Measurements from ENCODE around the gene CLDN3.
"Not testable (repeated sequence)": the region's sequence is repeated elsewhere in the genome, so short reads cannot be mapped to it uniquely, and the experiment has no call there.

GRCh38 chr7:73797176-73797575 is 27.1 kb upstream of the CLDN3 start:
- TF ChIP-seq, protein P1, sequence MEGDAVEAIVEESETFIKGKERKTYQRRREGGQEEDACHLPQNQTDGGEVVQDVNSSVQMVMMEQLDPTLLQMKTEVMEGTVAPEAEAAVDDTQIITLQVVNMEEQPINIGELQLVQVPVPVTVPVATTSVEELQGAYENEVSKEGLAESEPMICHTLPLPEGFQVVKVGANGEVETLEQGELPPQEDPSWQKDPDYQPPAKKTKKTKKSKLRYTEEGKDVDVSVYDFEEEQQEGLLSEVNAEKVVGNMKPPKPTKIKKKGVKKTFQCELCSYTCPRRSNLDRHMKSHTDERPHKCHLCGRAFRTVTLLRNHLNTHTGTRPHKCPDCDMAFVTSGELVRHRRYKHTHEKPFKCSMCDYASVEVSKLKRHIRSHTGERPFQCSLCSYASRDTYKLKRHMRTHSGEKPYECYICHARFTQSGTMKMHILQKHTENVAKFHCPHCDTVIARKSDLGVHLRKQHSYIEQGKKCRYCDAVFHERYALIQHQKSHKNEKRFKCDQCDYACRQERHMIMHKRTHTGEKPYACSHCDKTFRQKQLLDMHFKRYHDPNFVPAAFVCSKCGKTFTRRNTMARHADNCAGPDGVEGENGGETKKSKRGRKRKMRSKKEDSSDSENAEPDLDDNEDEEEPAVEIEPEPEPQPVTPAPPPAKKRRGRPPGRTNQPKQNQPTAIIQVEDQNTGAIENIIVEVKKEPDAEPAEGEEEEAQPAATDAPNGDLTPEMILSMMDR (IDR thresholded peaks at IDR 0.05): not testable (repeated sequence)
- not testable (repeated sequence) for TF ChIP-seq POLR2A (IDR thresholded peaks at IDR 0.05)

All from Peyer's patch (tissue), 4 donors.